NCI-H82 (cell line): Measurements from ENCODE around the gene DTWD2.
"Not testable (repeated sequence)": the region's sequence is repeated elsewhere in the genome, so short reads cannot be mapped to it uniquely, and the experiment has no call there.

Experiments used
- DNase-seq: peaks from one replicate; lab custom pipeline; 2025; lab: John Stamatoyannopoulos, UW

DTWD2 gene

GRCh38 chr5:118950354-118950753 is 38.0 kb downstream of the DTWD2 start:
- not testable (repeated sequence) for DNase-seq

- DNase-seq = no peak
Measured at GRCh38 chr5:118946138-118946800, 42.1 kb downstream of the DTWD2 start.

GRCh38 chr5:118937393-118938061 is 50.8 kb downstream of the DTWD2 start:
- DNase-seq = peak; percentile 48

- DNase-seq = no peak
Measured at GRCh38 chr5:118933703-118934102, 54.6 kb downstream of the DTWD2 start.

- no peak for DNase-seq
Measured at GRCh38 chr5:118931564-118931963, 56.8 kb downstream of the DTWD2 start.

GRCh38 chr5:118924006-118924389 is 64.3 kb downstream of the DTWD2 start:
- peak; percentile 14 for DNase-seq

- DNase-seq = no peak
Measured at GRCh38 chr5:118923295-118924005, 64.9 kb downstream of the DTWD2 start.

- DNase-seq = no peak
Measured at GRCh38 chr5:118921866-118922265, 66.5 kb downstream of the DTWD2 start.

- no peak for DNase-seq
Measured at GRCh38 chr5:118919016-118919415, 69.3 kb downstream of the DTWD2 start.

- DNase-seq = no peak
Measured at GRCh38 chr5:118918232-118918631, 70.1 kb downstream of the DTWD2 start.

GRCh38 chr5:118907536-118907935 is 80.8 kb downstream of the DTWD2 start:
- not testable (repeated sequence) for DNase-seq

GRCh38 chr5:118906947-118907346 is 81.4 kb downstream of the DTWD2 start:
- no peak for DNase-seq

- DNase-seq = no peak
Measured at GRCh38 chr5:118905196-118905595, 83.2 kb downstream of the DTWD2 start.

- DNase-seq = peak; percentile 2
Measured at GRCh38 chr5:118902656-118903438, 85.5 kb downstream of the DTWD2 start.

- DNase-seq = no peak
Measured at GRCh38 chr5:118894709-118895108, 93.6 kb downstream of the DTWD2 start.

GRCh38 chr5:118891252-118891651 is 97.1 kb downstream of the DTWD2 start:
- no peak for DNase-seq

GRCh38 chr5:118889165-118889564 is 99.2 kb downstream of the DTWD2 start:
- no peak for DNase-seq

- no peak for DNase-seq
Measured at GRCh38 chr5:118888556-118888955, 99.8 kb downstream of the DTWD2 start.

- no peak for DNase-seq
Measured at GRCh38 chr5:118883362-118883761, 105.0 kb downstream of the DTWD2 start.

GRCh38 chr5:118882666-118883065 is 105.7 kb downstream of the DTWD2 start:
- no peak for DNase-seq

GRCh38 chr5:118876852-118877251 is 111.5 kb downstream of the DTWD2 start:
- DNase-seq = not testable (repeated sequence)

GRCh38 chr5:118875131-118875530 is 113.2 kb downstream of the DTWD2 start:
- DNase-seq = no peak
